IMR-90 (cell line): Measurements from ENCODE around the gene LLGL1. TPM values are rescaled to one million over a fixed set of nuclear protein-coding genes. Genes with fewer than 3 reads are reported as not detected.

Experiments
- ATAC-seq: fragments of 200-7000 bp; cut with Tn5 transposase; 2 replicates; pipeline ENCODE4 v1.9.1; 2020; ENCODE audit warnings: low read depth, mild to moderate bottlenecking, moderate library complexity
- BruUV-seq: library from RNA; stranded (reverse); fragments of 400-500 nt; replicated peaks from 2 replicates; lab custom pipeline; 2021; lab: Mats Ljungman, UMichigan
- CTCF ChIA-PET: fragments of 300-600 bp; formaldehyde crosslinking; extraction: SDS; loops from one replicate; lab custom pipeline; 2021; ENCODE audit warnings: antibody characterized with exemption; lab: Yijun Ruan, JAX
- POLR2A ChIA-PET: fragments of 300-600 bp; sonication (Branson Sonifier 250); formaldehyde crosslinking; loops from one replicate; lab custom pipeline; 2022; ENCODE audit warnings: antibody characterized with exemption; ENCODE audit not compliant: unreplicated experiment; lab: Charles Lee
- DNase-seq: peaks from one replicate; pipeline ENCODE4 v3.0.0; 2013
- H2AFZ ChIP-seq: replicated peaks from 2 replicates; pipeline ENCODE3; 2013; ENCODE audit warnings: low read length, mild to moderate bottlenecking; ENCODE audit not compliant: poor library complexity
- H2AK5ac ChIP-seq: 2 replicates; pipeline ENCODE4 v1.6.1; 2013; ENCODE audit warnings: low read depth, low read length, inconsistent platforms
- H2AK9ac ChIP-seq: replicated peaks from 2 replicates; pipeline ENCODE3; 2013; ENCODE audit warnings: mild to moderate bottlenecking, low read depth, low read length, moderate library complexity; ENCODE audit not compliant: poor library complexity
- H2BK120ac ChIP-seq: 2 replicates; pipeline ENCODE4 v1.6.1; 2013; ENCODE audit warnings: low read depth, low read length, inconsistent platforms
- H2BK15ac ChIP-seq: 3 replicates; pipeline ENCODE4 v1.6.1; 2013; ENCODE audit warnings: low read depth, low read length, inconsistent platforms
- H2BK20ac ChIP-seq: 2 replicates; pipeline ENCODE4 v1.6.1; 2013; ENCODE audit warnings: low read depth, mild to moderate bottlenecking, inconsistent platforms, low read length, moderate library complexity
- H2BK5ac ChIP-seq: 2 replicates; pipeline ENCODE4 v1.6.1; 2013; ENCODE audit warnings: mild to moderate bottlenecking, low read depth, low read length, inconsistent platforms; ENCODE audit not compliant: poor library complexity, severe bottlenecking
- H3K14ac ChIP-seq: replicated peaks from 2 replicates; pipeline ENCODE4 v1.6.1; 2013; ENCODE audit warnings: low read depth, low read length, inconsistent platforms
- H3K18ac ChIP-seq: 2 replicates; pipeline ENCODE4 v1.6.1; 2013; ENCODE audit warnings: low read depth, low read length, control low read depth
- H3K23ac ChIP-seq: 2 replicates; pipeline ENCODE4 v1.6.1; 2013; ENCODE audit warnings: low read depth, low read length, inconsistent platforms
- H3K27ac ChIP-seq: 2 replicates; pipeline ENCODE4 v1.5.1; 2013; ENCODE audit warnings: mild to moderate bottlenecking, control low read depth, low read length; ENCODE audit not compliant: insufficient read depth
- H3K27me3 ChIP-seq: 2 replicates; pipeline ENCODE4 v1.6.1; 2013; ENCODE audit warnings: low read length; ENCODE audit not compliant: control insufficient read depth, insufficient read depth
- H3K36me3 ChIP-seq: 2 replicates; pipeline ENCODE4 v1.6.1; 2013; ENCODE audit warnings: low read length, mixed read lengths; ENCODE audit not compliant: control insufficient read depth, insufficient read depth
- H3K4ac ChIP-seq: 2 replicates; pipeline ENCODE4 v1.6.1; 2013; ENCODE audit warnings: low read depth, low read length, inconsistent platforms
- H3K4me1 ChIP-seq: 2 replicates; pipeline ENCODE4 v1.6.1; 2013; ENCODE audit warnings: low read length, mixed read lengths; ENCODE audit not compliant: control insufficient read depth, insufficient read depth
- H3K4me2 ChIP-seq: 2 replicates; pipeline ENCODE4 v1.6.1; 2013; ENCODE audit warnings: low read depth, mild to moderate bottlenecking, control low read depth, low read length, moderate library complexity
- H3K4me3 ChIP-seq: 2 replicates; pipeline ENCODE4 v1.5.1; 2013; ENCODE audit warnings: low read depth, mild to moderate bottlenecking, control low read depth, low read length, moderate library complexity; ENCODE audit not compliant: insufficient read depth
- H3K56ac ChIP-seq: 2 replicates; pipeline ENCODE4 v1.6.1; 2013; ENCODE audit warnings: low read length, inconsistent platforms; ENCODE audit not compliant: insufficient read depth; ENCODE audit errors: extremely low read depth
- H3K79me1 ChIP-seq, 2 experiments: 2 replicates each; pipeline ENCODE4 v1.6.1; 2013; ENCODE audit warnings: low read length in 2 of 2, inconsistent platforms in 1 of 2, low read depth in 1 of 2
- H3K9ac ChIP-seq: 2 replicates; pipeline ENCODE4 v1.6.1; 2013; ENCODE audit warnings: low read depth, low read length, control low read depth
- H3K9me1 ChIP-seq: 2 replicates; pipeline ENCODE4 v1.6.1; 2013; ENCODE audit warnings: low read length, inconsistent platforms; ENCODE audit not compliant: insufficient read depth
- H3K9me3 ChIP-seq: 2 replicates; pipeline ENCODE4 v1.6.1; 2013; ENCODE audit warnings: low read length; ENCODE audit not compliant: control insufficient read depth, insufficient read depth
- H4K20me1 ChIP-seq: 2 replicates; pipeline ENCODE4 v1.6.1; 2013; ENCODE audit warnings: low read length, inconsistent platforms; ENCODE audit not compliant: insufficient read depth
- H4K5ac ChIP-seq: 2 replicates; pipeline ENCODE4 v1.6.1; 2013; ENCODE audit warnings: mild to moderate bottlenecking, low read depth, low read length, control low read depth
- H4K8ac ChIP-seq, 2 experiments: 2 replicates each; pipeline ENCODE4 v1.6.1; 2013; ENCODE audit warnings: low read depth in 2 of 2, low read length in 2 of 2, control low read depth in 1 of 2, inconsistent platforms in 1 of 2
- H4K91ac ChIP-seq: 2 replicates; pipeline ENCODE4 v1.6.1; 2013; ENCODE audit warnings: low read depth, low read length, inconsistent platforms; ENCODE audit not compliant: insufficient read depth
- ELK1 ChIP-seq: fragments of 150-350 bp; IDR thresholded peaks from 2 replicates; pipeline ENCODE4 v1.6.1; 2016; ENCODE audit warnings: low read depth, mild to moderate bottlenecking, low read length, moderate library complexity, borderline replicate concordance
- FOS ChIP-seq: fragments of 150-350 bp; IDR thresholded peaks from 2 replicates; pipeline ENCODE4 v1.6.1; 2016; ENCODE audit warnings: low read depth, low read length
- MAZ ChIP-seq: IDR thresholded peaks from 2 replicates; pipeline ENCODE4 v1.6.1; 2012; ENCODE audit warnings: low read depth, mild to moderate bottlenecking, low read length, improper control_type of control experiment, moderate library complexity, borderline replicate concordance
- MXI1 ChIP-seq: IDR thresholded peaks from 2 replicates; pipeline ENCODE4 v1.6.1; 2012; ENCODE audit warnings: low read depth, mild to moderate bottlenecking, low read length, moderate library complexity, borderline replicate concordance
- POLR2A ChIP-seq: IDR thresholded peaks from 2 replicates; pipeline ENCODE4 v1.6.1; 2012; ENCODE audit warnings: mild to moderate bottlenecking, low read depth, low read length
- WGBS, 2 experiments: methylation state at CpG; one replicate each; pipeline versions ENCODE4 v1.1.5 to v1.1.7; 2013; ENCODE audit warnings: missing lambda C conversion rate in 2 of 2; ENCODE audit not compliant: insufficient read length in 1 of 2; ENCODE audit errors: extremely low coverage in 2 of 2; 5-methylcytosine and 5-hydroxymethylcytosine counted together
- dilution Hi-C: fragments of 300-500 bp; cut with HindIII; formaldehyde crosslinking; loops from one replicate; pipeline ENCODE4 v1.14.3; 2018; ENCODE audit warnings: low sequenced_read_pairs; ENCODE audit not compliant: unreplicated experiment
- in situ Hi-C: fragments of 300-500 bp; cut with MboI; formaldehyde crosslinking; loops from 3 replicates; pipeline ENCODE4 v1.14.3; 2019; ENCODE audit warnings: low sequenced_read_pairs, inconsistent platforms, mixed read lengths
- intact Hi-C: fragments of 100-400 bp; cut with micrococcal nuclease; formaldehyde crosslinking; loops from 2 replicates; pipeline ENCODE4 v1.10.0; 2022
- polyA plus RNA-seq, 3 experiments: library from polyadenylated mRNA; depleted of rRNA; stranded (reverse); fragments of >200 nt; gene quantifications; 2 replicates each; pipeline ENCODE4 v1.2.3, GENCODE V29; 2012; ENCODE audit warnings: low replicate concordance in 1 of 3
- total RNA-seq: library from RNA; depleted of rRNA; stranded (reverse); fragments of >200 nt; gene quantifications from 2 replicates; pipeline ENCODE4 v1.2.3, GENCODE V29; 2012

Gene LLGL1
- total and polyA plus RNA-seq, 2 of the 4 experiments (the other 2 are of a cell fraction): 40.1 to 52.9 TPM

- H3K9me1 ChIP-seq: peaks cover 12% of the 10 kb centered on the region; the same call in 1 of the 2 replicates
- ATAC-seq: peak; percentile 72
- H3K23ac ChIP-seq: peak overlapping the region; percentile 100
- peak overlapping the region; percentile 98 for H3K4me2 ChIP-seq
- H2BK20ac ChIP-seq: no peak overlapping the region
- H3K4ac ChIP-seq: peak overlapping the region; percentile 100
- H2AFZ ChIP-seq: peak overlapping the region; percentile 99
- peaks cover 35% of the 10 kb centered on the region for H3K36me3 ChIP-seq
- no peak overlapping the region; the same call in 2 of the 3 replicates for H2BK15ac ChIP-seq
- peak overlapping the region; percentile 99 for H2BK5ac ChIP-seq
- peak overlapping the region; percentile 51 to 99 for H4K8ac ChIP-seq
- H3K4me1 ChIP-seq: peaks cover 18% of the 10 kb centered on the region
- H3K14ac ChIP-seq: peak overlapping the region; percentile 100
- H2AK5ac ChIP-seq: peak overlapping the region; percentile 97
- H3K9me3 ChIP-seq: no peaks in the 10 kb centered on the region
- peak overlapping the region; percentile 100 for H3K4me3 ChIP-seq
- H3K27ac ChIP-seq: peak overlapping the region; percentile 94
- in situ Hi-C loops: no loop called here
- intact Hi-C loops: loop anchor here (2.0 kb wide), 1 partner anchor 33 kb away; the partner anchor contains the start of gene LLGL1
- H4K91ac ChIP-seq: peak overlapping the region; percentile 100
- H3K27me3 ChIP-seq: no peaks in the 10 kb centered on the region
- peak overlapping the region; percentile 96 for H3K9ac ChIP-seq
- H2BK120ac ChIP-seq: peak overlapping the region; percentile 95
- DNase-seq: peak; percentile 62
- ChIA-PET POLR2A (no interaction called here), CTCF (no interaction called here)
- dilution Hi-C loops: no loop called here
- H3K56ac ChIP-seq: peak overlapping the region; percentile 94
- H4K20me1 ChIP-seq: peaks cover 25% of the 10 kb centered on the region
- BruUV-seq: no TSS peak
- H3K79me1 ChIP-seq: peaks cover 27 to 84% of the 10 kb centered on the region in 2 experiments
- peak overlapping the region; percentile 99 for H3K18ac ChIP-seq
- 0% methylated on average over 3 of the region's 16 CpGs; no CpG with 5 or more reads in 1 of the 2 experiments for whole genome bisulfite sequencing, 2 experiments
- TF ChIP-seq POLR2A: no peak
- TF ChIP-seq FOS: peak; percentile 13; the same call in 1 of the 2 replicates
- peak; percentile 74 for TF ChIP-seq MAZ
- TF ChIP-seq ELK1: no peak
- peak; percentile 33; the same call in 1 of the 2 replicates for TF ChIP-seq MXI1
- H4K5ac ChIP-seq: peak overlapping the region; percentile 98
- H2AK9ac ChIP-seq: peak overlapping the region; percentile 100
These were observed 32.5 kb downstream of the LLGL1 start for GRCh38 chr17:18257982-18258355.
